GM12891 (cell line): ENCODE data around the gene GLUD2.

Source experiments
- POLR2A ChIP-seq: IDR thresholded peaks from 2 replicates; pipeline ENCODE4 v1.6.1; 2011; ENCODE audit warnings: low read depth, low read length, control low read depth
- POLR2AphosphoS5 ChIP-seq: IDR thresholded peaks from 2 replicates; pipeline ENCODE4 v1.6.1; 2011; ENCODE audit warnings: low read depth, low read length, control low read depth

DNA sequence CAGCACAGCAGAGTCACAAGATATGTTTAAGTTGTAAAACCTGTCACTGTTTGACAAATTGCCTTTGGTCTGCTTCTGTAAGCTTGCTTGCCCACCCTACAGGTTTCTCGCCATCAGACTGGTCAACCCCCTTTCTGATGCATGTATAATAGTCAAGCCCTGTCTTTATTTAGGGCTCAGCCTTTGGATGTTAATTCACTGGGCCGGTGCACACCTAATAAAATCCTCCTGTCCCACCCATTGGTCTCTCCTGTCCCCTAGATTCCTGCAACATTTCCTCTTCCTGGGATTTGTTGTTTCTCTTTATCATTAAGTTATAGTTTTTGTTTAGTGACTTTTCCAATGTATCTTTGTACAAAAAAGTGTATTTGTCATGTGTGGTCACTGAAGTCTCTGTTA lies 38.2 kb downstream of the GLUD2 start:
- no peak for TF ChIP-seq POLR2A
- no peak for TF ChIP-seq POLR2AphosphoS5
